PC-3 (cell line): ENCODE data around the gene UAP1L1.

ENCODE experiments used
- EZH2 ChIP-seq: fragments of 300-600 bp; sonication (generic); IDR thresholded peaks from one replicate; pipeline ENCODE4 v1.6.1; 2017; ENCODE audit warnings: antibody characterized with exemption, mild to moderate bottlenecking, low read length; ENCODE audit not compliant: unreplicated experiment
- TF ChIP-seq, protein P1 (sequence below): fragments of 300-600 bp; sonication (generic); conservative IDR thresholded peaks from 2 replicates; pipeline ENCODE4 v1.5.1; 2017; ENCODE audit warnings: antibody characterized with exemption, low read depth, mild to moderate bottlenecking, low read length

DNA sequence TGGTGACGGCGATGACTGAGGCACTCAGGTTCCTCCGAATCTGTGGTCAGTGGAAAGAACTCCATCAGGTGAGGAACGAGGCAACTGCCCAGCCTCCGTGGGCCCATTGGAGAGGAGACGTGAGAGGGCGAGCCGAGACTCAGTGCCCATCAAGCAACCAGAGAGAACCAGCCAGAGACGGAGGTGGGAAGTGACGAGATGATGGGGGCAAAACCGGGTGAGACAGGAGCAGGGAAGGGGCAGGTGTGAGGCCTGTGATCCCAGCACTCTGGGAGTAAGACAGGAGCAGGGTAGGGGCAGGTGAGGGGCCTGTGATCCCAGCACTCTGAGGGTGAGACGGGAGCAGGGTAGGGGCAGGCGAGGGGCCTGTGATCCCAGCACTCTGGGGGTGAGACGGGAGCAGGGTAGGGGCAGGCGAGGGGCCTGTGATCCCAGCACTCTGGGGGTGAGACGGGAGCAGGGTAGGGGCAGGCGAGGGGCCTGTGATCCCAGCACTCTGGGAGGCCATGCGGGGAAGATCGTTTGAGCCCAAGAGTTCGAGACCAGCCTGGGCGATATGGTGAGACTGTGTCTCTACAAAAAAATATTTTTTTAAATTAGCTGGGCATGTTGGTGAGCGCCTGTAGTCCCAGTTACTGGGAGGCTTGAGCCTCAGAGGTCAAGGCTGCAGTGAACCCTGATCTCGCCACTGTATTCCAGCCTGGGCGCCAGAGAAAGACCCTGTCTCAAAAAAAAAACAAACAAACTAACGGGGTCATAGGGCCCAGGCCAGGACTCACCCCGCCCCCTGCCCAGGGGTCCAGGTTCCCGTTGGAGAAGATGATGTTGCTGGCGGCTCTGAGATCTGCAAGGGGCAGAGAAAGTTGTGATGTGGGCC, 33.8 kb downstream of the UAP1L1 start:
- TF ChIP-seq EZH2, result no peak
- TF ChIP-seq, protein P1, sequence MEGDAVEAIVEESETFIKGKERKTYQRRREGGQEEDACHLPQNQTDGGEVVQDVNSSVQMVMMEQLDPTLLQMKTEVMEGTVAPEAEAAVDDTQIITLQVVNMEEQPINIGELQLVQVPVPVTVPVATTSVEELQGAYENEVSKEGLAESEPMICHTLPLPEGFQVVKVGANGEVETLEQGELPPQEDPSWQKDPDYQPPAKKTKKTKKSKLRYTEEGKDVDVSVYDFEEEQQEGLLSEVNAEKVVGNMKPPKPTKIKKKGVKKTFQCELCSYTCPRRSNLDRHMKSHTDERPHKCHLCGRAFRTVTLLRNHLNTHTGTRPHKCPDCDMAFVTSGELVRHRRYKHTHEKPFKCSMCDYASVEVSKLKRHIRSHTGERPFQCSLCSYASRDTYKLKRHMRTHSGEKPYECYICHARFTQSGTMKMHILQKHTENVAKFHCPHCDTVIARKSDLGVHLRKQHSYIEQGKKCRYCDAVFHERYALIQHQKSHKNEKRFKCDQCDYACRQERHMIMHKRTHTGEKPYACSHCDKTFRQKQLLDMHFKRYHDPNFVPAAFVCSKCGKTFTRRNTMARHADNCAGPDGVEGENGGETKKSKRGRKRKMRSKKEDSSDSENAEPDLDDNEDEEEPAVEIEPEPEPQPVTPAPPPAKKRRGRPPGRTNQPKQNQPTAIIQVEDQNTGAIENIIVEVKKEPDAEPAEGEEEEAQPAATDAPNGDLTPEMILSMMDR, result no peak
